GM23338 (cell line): ENCODE measurements around the gene NAA15. TPM values are rescaled to one million over a fixed set of nuclear protein-coding genes. Genes with fewer than 3 reads are reported as not detected.

Experiments
- ATAC-seq: fragments of 200-7000 bp; cut with Tn5 transposase; 3 replicates; pipeline ENCODE4 v1.9.1; 2020
- DNase-seq: peaks from one replicate; pipeline ENCODE4 v3.0.0-alpha.2; 2015; ENCODE audit warnings: low spot score
- H2AFZ ChIP-seq: fragments of 200-600 bp; sonication (generic); 2 replicates; pipeline ENCODE4 v1.8.0; 2016; ENCODE audit warnings: antibody characterized with exemption, mild to moderate bottlenecking, moderate library complexity
- H3F3A ChIP-seq: fragments of 200-600 bp; sonication (generic); replicated peaks from 2 replicates; pipeline ENCODE4 v1.8.0; 2017; ENCODE audit warnings: antibody characterized with exemption, mixed run types, low read depth
- H3K27ac ChIP-seq: fragments of 200-600 bp; sonication (generic); 2 replicates; pipeline ENCODE4 v1.6.1; 2016; ENCODE audit warnings: low read depth
- H3K27me3 ChIP-seq: fragments of 200-600 bp; sonication (generic); 2 replicates; pipeline ENCODE4 v1.8.0; 2016; ENCODE audit warnings: mild to moderate bottlenecking, mixed run types, moderate library complexity; ENCODE audit not compliant: insufficient read depth
- H3K36me3 ChIP-seq: fragments of 200-600 bp; sonication (generic); 2 replicates; pipeline ENCODE4 v1.8.0; 2016; ENCODE audit warnings: mild to moderate bottlenecking; ENCODE audit not compliant: insufficient read depth
- H3K4me1 ChIP-seq: fragments of 200-600 bp; sonication (generic); 2 replicates; pipeline ENCODE4 v1.8.0; 2016; ENCODE audit warnings: mild to moderate bottlenecking, moderate library complexity; ENCODE audit not compliant: insufficient read depth
- H3K4me2 ChIP-seq: fragments of 200-600 bp; sonication (generic); 2 replicates; pipeline ENCODE4 v1.7.1; 2017; ENCODE audit warnings: mixed run types
- H3K4me3 ChIP-seq: fragments of 200-600 bp; sonication (generic); 2 replicates; pipeline ENCODE4 v1.6.1; 2016; ENCODE audit warnings: mixed run types
- H3K79me2 ChIP-seq: fragments of 200-600 bp; sonication (generic); replicated peaks from 2 replicates; pipeline ENCODE4 v1.8.0; 2017; ENCODE audit warnings: mild to moderate bottlenecking; ENCODE audit not compliant: insufficient read depth
- H3K9me2 ChIP-seq: fragments of 200-600 bp; sonication (generic); 2 replicates; pipeline ENCODE4 v1.8.0; 2017; ENCODE audit not compliant: insufficient read depth
- H4K20me1 ChIP-seq: fragments of 200-600 bp; sonication (generic); replicated peaks from 2 replicates; pipeline ENCODE4 v1.8.0; 2017; ENCODE audit warnings: mild to moderate bottlenecking; ENCODE audit not compliant: insufficient read depth
- H3K27ac Mint-ChIP-seq: 2 replicates; pipeline ENCODE4 v1.8.0; 2020; ENCODE audit warnings: inconsistent platforms, mild to moderate bottlenecking, moderate library complexity, mixed read lengths
- H3K27me3 Mint-ChIP-seq: 3 replicates; pipeline ENCODE4 v1.8.0; 2022; ENCODE audit warnings: low read depth, mild to moderate bottlenecking, moderate library complexity, mixed read lengths, inconsistent platforms; ENCODE audit not compliant: insufficient read depth, poor library complexity
- H3K36me3 Mint-ChIP-seq: 3 replicates; pipeline ENCODE4 v1.8.0; 2021; ENCODE audit warnings: low read depth, mild to moderate bottlenecking, inconsistent platforms, moderate library complexity, mixed read lengths
- H3K4me1 Mint-ChIP-seq: 3 replicates; pipeline ENCODE4 v1.8.0; 2020; ENCODE audit warnings: mild to moderate bottlenecking, inconsistent platforms, mixed read lengths
- H3K4me3 Mint-ChIP-seq: 3 replicates; pipeline ENCODE4 v1.8.0; 2021; ENCODE audit warnings: moderate library complexity, mild to moderate bottlenecking, inconsistent platforms, mixed read lengths
- H3K9me3 Mint-ChIP-seq: 3 replicates; pipeline ENCODE4 v1.8.0; 2020; ENCODE audit warnings: moderate library complexity, mild to moderate bottlenecking, inconsistent platforms, mixed read lengths
- CREB1 ChIP-seq: fragments of 250-450 bp; sonication (Bioruptor Pico); IDR thresholded peaks from 2 replicates; pipeline ENCODE4 v1.5.0; 2020; ENCODE audit warnings: low read depth, mild to moderate bottlenecking, moderate library complexity
- EZH2 ChIP-seq: fragments of 200-600 bp; sonication (generic); IDR thresholded peaks from one replicate; pipeline ENCODE4 v1.8.0; 2017; ENCODE audit warnings: antibody characterized with exemption, mild to moderate bottlenecking, low read depth; ENCODE audit not compliant: unreplicated experiment
- EZH2phosphoT487 ChIP-seq: fragments of 200-600 bp; sonication (generic); IDR thresholded peaks from one replicate; pipeline ENCODE4 v1.8.1; 2018; ENCODE audit warnings: antibody characterized with exemption; ENCODE audit not compliant: unreplicated experiment
- JUNB ChIP-seq: IDR thresholded peaks from one replicate; pipeline ENCODE4 v1.6.1; 2016; ENCODE audit warnings: antibody characterized with exemption; ENCODE audit not compliant: unreplicated experiment
- NANOG ChIP-seq: IDR thresholded peaks from 2 replicates; pipeline ENCODE4 v1.6.1; 2016; ENCODE audit warnings: antibody characterized with exemption, borderline replicate concordance
- ZNF114 ChIP-seq: fragments of 250-450 bp; sonication (Bioruptor Pico); IDR thresholded peaks from 2 replicates; pipeline ENCODE4 v1.5.0; 2020; ENCODE audit warnings: mild to moderate bottlenecking, moderate library complexity
- ZNF331 ChIP-seq: fragments of 250-450 bp; sonication (Bioruptor Pico); IDR thresholded peaks from 2 replicates; pipeline ENCODE4 v1.5.0; 2020; ENCODE audit warnings: low read depth, mild to moderate bottlenecking, moderate library complexity
- polyA plus RNA-seq: library from polyadenylated mRNA; unstranded; fragments of >200 nt; fragmentation: Nextera tagmentation; extraction: Ambion mirVana; gene quantifications from 2 replicates; pipeline ENCODE4 v1.2.1, GENCODE V29; 2016
- total RNA-seq: library from RNA; depleted of rRNA; stranded (reverse); fragments of >200 nt; shearing (Covaris generic); gene quantifications from 2 replicates; pipeline ENCODE4 v1.2.3, GENCODE V29; 2014
- TF ChIP-seq, protein P1 (sequence below), 2 experiments: fragments of 200-600 bp in 1 of 2; sonication (generic) in 1 of 2; conservative IDR thresholded peaks; 2 replicates each; pipeline versions ENCODE4 v1.5.1 to v1.6.1; 2016 to 2017; ENCODE audit warnings: antibody characterized with exemption in 2 of 2, low read depth in 2 of 2, mild to moderate bottlenecking in 2 of 2, moderate library complexity in 1 of 2
- TF ChIP-seq, protein P2 (sequence below): IDR thresholded peaks from 2 replicates; pipeline ENCODE4 v1.6.1; 2016; ENCODE audit warnings: antibody characterized with exemption
- TF ChIP-seq, protein P3 (sequence below): fragments of 250-450 bp; sonication (Bioruptor Pico); IDR thresholded peaks from 2 replicates; pipeline ENCODE4 v1.5.0; 2020; ENCODE audit warnings: mild to moderate bottlenecking, moderate library complexity

NAA15 gene
- total and polyA plus RNA-seq, 2 experiments from 2014 or later = 80.1 to 101 TPM

DNA sequence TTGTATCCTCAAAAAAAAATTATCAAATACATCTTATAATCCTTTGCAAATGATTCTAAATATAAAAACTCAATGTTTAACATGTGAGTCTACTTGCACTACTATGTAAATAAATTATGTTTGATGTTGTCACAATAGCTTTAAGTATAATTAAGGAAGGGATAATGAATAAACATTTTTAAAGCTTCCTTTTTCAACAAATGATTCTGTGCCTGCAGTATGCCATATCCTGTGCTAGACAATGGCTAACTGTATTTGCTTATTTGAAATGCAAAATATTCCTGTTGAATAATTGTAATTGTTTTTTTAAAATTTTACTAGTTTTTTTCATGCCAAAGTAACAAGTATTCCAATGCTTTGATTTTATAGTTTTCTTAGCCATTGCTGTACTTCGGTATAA, 60.0 kb downstream of the NAA15 start (continued):
- TF ChIP-seq, protein P1, sequence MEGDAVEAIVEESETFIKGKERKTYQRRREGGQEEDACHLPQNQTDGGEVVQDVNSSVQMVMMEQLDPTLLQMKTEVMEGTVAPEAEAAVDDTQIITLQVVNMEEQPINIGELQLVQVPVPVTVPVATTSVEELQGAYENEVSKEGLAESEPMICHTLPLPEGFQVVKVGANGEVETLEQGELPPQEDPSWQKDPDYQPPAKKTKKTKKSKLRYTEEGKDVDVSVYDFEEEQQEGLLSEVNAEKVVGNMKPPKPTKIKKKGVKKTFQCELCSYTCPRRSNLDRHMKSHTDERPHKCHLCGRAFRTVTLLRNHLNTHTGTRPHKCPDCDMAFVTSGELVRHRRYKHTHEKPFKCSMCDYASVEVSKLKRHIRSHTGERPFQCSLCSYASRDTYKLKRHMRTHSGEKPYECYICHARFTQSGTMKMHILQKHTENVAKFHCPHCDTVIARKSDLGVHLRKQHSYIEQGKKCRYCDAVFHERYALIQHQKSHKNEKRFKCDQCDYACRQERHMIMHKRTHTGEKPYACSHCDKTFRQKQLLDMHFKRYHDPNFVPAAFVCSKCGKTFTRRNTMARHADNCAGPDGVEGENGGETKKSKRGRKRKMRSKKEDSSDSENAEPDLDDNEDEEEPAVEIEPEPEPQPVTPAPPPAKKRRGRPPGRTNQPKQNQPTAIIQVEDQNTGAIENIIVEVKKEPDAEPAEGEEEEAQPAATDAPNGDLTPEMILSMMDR (conservative IDR thresholded peaks at IDR 0.05; ENCODE audit: low read depth in 2 of 2) = no peak

DNA sequence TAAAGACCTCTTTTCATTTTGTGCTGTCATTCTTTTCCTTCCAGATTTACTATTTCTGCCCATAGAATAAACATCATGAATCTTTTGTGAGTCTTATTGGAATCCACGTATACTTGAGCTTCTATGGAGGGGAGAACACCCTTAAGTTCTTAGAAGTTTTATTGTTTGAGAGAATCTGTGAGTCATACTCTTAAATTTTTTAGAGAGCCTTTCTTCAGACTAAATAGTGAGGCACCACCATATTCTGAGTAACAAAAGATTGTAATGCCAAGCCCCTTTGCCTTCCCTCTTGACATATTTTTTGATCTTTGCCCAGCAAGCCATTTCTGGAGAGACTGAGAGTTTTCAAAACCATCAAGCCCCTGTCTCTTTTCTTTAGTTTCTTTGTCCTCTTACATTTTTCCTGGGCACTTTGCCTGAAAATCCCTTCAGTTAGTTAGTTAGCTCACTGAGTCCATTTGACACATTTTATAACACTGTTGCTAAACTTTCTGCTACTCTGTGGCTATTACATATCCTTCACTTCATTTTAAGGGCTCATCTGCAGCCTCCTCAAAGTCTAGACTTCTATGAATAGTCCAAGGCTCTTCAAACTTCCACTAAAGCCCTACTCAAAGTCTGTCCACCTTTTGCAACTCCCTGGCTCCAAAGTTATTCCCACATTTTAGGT, 66.3 kb downstream of the NAA15 start:
- Mint-ChIP-seq H3K27ac (no peak overlapping the region), H3K27me3 (no peaks in the 10 kb centered on the region), H3K36me3 (peaks cover 85% of the 10 kb centered on the region), H3K4me1 (peaks cover 3% of the 10 kb centered on the region; the same call in 1 of the 3 replicates), H3K9me3 (no peaks in the 10 kb centered on the region), H3K4me3 (no peak overlapping the region)
- H3K36me3 ChIP-seq = peaks cover 51% of the 10 kb centered on the region
- H3K79me2 ChIP-seq = peaks cover 41% of the 10 kb centered on the region
- no peaks in the 10 kb centered on the region for H3K27me3 ChIP-seq
- H3K4me2 ChIP-seq = no peak overlapping the region
- no peaks in the 10 kb centered on the region for H3F3A ChIP-seq
- DNase-seq (no peak), ATAC-seq (no peak)
- H3K27ac ChIP-seq = no peak overlapping the region; the same call in 1 of the 2 replicates
- no peak overlapping the region for H2AFZ ChIP-seq
- H4K20me1 ChIP-seq = peaks cover 19% of the 10 kb centered on the region
- no peaks in the 10 kb centered on the region for H3K9me2 ChIP-seq
- H3K4me3 ChIP-seq = no peak overlapping the region
- H3K4me1 ChIP-seq = no peaks in the 10 kb centered on the region
- TF ChIP-seq CREB1 (CRISPR knock-in tag) (no peak), ZNF114 (CRISPR knock-in tag) (no peak), JUNB (no peak), EZH2phosphoT487 (no peak), NANOG (no peak), EZH2 (no peak), ZNF331 (CRISPR knock-in tag) (no peak)
- TF ChIP-seq, protein P2, sequence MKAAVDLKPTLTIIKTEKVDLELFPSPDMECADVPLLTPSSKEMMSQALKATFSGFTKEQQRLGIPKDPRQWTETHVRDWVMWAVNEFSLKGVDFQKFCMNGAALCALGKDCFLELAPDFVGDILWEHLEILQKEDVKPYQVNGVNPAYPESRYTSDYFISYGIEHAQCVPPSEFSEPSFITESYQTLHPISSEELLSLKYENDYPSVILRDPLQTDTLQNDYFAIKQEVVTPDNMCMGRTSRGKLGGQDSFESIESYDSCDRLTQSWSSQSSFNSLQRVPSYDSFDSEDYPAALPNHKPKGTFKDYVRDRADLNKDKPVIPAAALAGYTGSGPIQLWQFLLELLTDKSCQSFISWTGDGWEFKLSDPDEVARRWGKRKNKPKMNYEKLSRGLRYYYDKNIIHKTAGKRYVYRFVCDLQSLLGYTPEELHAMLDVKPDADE = no peak
- TF ChIP-seq, protein P3, sequence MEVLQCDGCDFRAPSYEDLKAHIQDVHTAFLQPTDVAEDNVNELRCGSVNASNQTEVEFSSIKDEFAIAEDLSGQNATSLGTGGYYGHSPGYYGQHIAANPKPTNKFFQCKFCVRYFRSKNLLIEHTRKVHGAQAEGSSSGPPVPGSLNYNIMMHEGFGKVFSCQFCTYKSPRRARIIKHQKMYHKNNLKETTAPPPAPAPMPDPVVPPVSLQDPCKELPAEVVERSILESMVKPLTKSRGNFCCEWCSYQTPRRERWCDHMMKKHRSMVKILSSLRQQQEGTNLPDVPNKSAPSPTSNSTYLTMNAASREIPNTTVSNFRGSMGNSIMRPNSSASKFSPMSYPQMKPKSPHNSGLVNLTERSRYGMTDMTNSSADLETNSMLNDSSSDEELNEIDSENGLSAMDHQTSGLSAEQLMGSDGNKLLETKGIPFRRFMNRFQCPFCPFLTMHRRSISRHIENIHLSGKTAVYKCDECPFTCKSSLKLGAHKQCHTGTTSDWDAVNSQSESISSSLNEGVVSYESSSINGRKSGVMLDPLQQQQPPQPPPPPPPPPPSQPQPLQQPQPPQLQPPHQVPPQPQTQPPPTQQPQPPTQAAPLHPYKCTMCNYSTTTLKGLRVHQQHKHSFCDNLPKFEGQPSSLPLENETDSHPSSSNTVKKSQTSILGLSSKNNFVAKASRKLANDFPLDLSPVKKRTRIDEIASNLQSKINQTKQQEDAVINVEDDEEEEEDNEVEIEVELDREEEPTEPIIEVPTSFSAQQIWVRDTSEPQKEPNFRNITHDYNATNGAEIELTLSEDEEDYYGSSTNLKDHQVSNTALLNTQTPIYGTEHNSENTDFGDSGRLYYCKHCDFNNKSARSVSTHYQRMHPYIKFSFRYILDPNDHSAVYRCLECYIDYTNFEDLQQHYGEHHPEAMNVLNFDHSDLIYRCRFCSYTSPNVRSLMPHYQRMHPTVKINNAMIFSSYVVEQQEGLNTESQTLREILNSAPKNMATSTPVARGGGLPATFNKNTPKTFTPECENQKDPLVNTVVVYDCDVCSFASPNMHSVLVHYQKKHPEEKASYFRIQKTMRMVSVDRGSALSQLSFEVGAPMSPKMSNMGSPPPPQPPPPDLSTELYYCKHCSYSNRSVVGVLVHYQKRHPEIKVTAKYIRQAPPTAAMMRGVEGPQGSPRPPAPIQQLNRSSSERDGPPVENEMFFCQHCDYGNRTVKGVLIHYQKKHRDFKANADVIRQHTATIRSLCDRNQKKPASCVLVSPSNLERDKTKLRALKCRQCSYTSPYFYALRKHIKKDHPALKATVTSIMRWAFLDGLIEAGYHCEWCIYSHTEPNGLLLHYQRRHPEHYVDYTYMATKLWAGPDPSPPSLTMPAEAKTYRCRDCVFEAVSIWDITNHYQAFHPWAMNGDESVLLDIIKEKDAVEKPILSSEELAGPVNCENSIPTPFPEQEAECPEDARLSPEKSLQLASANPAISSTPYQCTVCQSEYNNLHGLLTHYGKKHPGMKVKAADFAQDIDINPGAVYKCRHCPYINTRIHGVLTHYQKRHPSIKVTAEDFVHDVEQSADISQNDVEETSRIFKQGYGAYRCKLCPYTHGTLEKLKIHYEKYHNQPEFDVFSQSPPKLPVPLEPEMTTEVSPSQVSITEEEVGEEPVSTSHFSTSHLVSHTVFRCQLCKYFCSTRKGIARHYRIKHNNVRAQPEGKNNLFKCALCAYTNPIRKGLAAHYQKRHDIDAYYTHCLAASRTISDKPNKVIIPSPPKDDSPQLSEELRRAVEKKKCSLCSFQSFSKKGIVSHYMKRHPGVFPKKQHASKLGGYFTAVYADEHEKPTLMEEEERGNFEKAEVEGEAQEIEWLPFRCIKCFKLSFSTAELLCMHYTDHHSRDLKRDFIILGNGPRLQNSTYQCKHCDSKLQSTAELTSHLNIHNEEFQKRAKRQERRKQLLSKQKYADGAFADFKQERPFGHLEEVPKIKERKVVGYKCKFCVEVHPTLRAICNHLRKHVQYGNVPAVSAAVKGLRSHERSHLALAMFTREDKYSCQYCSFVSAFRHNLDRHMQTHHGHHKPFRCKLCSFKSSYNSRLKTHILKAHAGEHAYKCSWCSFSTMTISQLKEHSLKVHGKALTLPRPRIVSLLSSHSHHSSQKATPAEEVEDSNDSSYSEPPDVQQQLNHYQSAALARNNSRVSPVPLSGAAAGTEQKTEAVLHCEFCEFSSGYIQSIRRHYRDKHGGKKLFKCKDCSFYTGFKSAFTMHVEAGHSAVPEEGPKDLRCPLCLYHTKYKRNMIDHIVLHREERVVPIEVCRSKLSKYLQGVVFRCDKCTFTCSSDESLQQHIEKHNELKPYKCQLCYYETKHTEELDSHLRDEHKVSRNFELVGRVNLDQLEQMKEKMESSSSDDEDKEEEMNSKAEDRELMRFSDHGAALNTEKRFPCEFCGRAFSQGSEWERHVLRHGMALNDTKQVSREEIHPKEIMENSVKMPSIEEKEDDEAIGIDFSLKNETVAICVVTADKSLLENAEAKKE = no peak
- TF ChIP-seq, protein P1 (conservative IDR thresholded peaks at IDR 0.05; ENCODE audit: low read depth in 2 of 2) = no peak
